Ammon's horn (tissue), 1 donor: ENCODE data around the gene CPA1.

Experiments
- DNase-seq: peaks from one replicate; pipeline ENCODE4 v3.0.0-alpha.2; 2016; ENCODE audit warnings: low spot score

The CPA1 gene

GRCh38 chr7:130394421-130395195 is 14.3 kb downstream of the CPA1 start:
- DNase-seq = no peak

DNA sequence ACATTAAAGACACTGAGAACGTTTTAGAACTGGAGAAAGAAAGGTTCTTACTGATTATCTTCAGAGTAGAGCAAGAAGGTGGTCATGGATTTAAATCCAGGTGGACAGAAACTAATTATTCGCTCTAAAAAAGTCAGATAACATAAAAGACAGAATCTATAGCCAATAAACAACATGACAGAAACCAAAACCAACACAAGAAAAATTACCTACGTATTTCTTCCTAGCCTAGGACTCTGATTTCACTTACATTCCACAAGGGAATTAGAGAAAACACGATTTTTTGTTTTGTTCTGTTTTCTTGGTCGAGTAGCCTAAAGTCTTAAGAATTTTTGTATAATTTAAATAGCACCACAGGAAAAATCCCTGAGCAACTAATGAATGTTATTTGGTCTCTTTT is 15.1 kb downstream of the CPA1 start:
- DNase-seq = no peak

DNA sequence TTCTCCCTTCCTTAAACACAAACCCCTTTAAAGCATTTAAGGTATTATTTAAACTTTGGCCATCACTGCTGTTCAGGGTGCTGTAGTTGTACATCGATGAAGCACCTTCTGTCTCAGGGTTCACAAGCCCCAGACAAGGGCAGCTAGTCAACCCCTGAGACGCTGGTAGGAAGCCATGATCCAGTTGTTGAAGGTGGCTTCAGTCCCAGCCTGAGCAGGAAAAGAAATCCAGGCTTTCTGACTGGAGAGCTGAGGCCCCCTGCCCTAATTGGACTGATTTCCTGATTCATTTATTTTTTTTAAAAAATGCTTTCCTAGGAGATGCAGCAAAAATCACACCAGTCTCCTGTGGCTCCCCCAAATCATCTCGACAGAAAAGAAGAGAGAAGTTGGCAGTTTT is 15.8 kb downstream of the CPA1 start:
- no peak for DNase-seq

- no peak for DNase-seq
These were observed 16.9 kb downstream of the CPA1 start for GRCh38 chr7:130397051-130397757.

DNA sequence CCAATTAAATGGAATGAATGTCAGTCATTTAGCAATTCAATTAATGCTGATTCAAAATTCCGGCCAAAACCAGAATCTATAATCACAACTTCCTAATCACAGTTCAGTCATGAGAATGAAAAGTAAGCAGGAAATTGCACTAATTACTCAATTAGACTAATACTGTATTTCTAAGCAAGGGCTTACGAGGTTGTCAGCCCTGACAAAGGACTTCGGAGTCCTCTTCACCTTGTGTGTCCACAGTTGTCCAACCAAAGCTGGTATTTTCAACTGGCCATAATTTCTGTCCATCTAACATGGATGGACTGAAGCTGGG is 17.4 kb downstream of the CPA1 start:
- no peak for DNase-seq

GRCh38 chr7:130398526-130399090 is 18.3 kb downstream of the CPA1 start:
- no peak for DNase-seq

- no peak for DNase-seq
These were observed 19.9 kb downstream of the CPA1 start for GRCh38 chr7:130400120-130400572.

DNA sequence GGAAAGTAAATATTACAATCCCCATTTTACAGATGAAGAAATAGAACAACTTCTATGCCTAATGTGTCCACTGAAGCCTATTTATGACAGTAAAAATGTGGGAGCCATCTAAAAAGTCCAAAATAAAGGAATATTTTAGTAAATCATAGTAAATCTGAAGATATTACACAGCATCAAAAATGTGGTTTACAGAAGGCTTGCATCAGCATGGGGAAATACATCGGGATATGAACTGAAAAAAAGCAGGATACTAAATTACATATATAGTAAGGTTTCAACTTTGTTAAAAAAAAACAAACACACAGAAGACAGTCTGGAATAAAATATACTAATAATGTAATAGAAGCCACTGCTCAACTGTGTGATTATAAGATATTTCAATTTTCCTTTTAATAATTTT is 20.8 kb downstream of the CPA1 start:
- DNase-seq = no peak

DNA sequence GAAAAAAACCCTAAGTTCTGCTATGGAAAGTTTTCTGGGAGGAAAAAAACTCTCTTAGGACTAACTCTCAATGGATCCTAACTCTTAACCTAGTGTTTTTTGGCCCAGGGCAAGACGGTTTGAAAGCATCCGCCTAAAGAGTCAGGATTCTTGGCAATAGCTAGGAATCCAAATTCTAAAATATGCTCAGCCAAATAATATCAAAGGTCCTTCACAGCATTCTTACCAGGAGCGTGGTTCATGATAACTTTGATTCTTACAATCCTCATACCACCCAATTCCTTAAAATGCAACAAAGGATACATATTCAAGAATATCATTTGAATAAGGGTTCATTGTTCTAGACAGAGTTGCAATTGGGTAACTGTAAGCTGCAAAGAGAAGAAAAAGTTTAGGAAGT is 21.3 kb downstream of the CPA1 start:
- DNase-seq = no peak

GRCh38 chr7:130405003-130405402 is 24.7 kb downstream of the CPA1 start:
- DNase-seq = no peak

DNA sequence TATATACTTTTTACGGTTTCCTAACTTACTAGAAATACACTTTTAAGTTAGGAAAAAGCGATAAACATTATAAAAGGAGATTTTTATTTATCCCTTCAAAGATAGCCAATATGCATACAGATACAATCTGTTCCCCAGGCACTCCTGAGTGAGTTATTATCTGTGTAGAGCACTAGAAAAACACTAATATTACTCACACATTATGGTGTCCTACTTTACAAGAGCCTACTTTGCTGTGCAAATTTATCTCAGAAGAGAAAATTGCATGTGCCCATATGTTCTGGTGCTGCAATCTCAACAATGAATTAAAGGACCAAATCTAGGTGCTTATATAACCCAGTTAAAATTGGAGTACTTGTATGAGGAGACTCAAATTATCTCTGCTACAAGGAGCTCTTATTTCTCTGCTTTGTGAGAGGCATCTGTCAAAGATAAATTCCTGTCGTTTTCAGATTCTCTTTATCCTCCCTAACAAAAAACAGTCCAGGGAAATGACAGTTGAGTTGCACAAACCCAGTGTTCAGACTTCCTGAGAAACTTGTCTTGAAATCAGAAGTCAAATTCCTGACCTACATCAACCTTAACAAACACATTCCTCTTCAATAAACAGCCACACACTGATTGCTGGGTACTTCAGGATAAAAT is 28.9 kb downstream of the CPA1 start:
- no peak for DNase-seq

- no peak for DNase-seq
These were observed 29.4 kb downstream of the CPA1 start for GRCh38 chr7:130409712-130410072.

DNA sequence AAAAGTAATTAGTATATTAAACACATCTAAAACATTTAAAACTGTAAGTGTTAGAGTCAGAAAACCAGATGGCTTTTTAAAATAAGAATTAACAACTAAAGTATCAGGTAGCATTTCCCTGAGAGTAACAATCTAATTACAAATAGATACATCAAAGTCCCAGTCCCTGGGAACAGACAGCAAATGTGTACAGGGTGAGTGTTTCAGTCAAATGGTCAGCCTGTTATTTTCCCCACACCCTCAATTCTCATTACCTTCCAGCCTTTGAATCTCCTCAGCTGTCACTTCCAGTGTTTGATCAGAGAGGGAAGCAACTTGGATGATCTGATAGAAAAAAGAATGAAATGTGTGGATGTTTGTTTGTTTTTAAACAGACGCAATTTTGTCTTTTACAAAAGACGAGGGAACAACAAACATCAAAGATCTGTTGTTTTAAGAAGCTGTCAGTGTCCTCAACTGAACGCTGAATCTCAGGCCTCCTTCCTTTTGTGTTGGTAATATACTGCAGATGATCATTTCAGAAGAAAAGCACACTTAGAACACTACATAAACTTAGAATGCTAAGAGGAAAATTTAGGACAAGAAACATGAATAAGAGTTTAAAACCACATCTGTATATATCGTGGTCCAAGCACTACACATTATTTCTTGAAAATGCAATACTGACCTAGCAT is 30.7 kb downstream of the CPA1 start:
- DNase-seq = no peak

DNA sequence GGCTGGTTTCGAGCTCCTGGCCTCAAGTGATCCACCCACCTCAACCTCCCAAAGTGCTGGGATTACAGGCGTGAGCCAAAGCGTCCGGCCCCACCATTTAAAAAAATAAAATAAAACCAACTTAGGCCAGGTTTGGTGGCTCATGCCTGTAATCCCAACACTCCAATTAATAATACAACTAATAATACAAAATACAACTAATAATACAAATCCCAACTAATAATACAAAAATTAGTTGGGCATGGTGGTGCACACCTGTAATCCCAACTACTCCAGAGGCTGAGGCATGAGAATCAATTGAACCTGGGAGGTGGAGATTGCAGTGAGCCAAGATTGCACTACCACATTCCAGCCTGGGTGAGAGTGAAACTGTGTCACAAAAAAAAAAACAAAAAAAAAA is 32.9 kb downstream of the CPA1 start:
- DNase-seq = no peak

- DNase-seq = no peak
These were observed 34.7 kb downstream of the CPA1 start for GRCh38 chr7:130415006-130415405.

DNA sequence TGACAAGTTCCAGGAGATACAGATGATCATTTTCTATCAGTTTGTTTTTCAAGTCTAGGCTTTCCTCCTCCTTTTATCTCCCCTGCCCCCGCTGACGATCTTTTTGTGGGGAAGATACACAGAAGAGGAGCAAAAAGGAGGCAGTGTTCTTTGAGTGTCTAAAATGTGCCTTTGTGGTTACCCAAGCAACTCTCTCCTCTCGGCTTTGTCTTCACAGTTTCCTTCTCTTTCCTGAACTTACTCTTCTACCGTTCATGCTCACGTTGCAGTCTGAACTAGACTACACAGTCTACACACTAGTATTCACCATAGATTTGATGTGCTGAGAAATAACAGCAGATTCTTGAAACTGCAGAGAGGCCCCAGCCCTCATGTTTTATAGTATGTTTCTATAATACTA is 36.9 kb downstream of the CPA1 start:
- no peak for DNase-seq

- no peak for DNase-seq
These were observed 38.0 kb downstream of the CPA1 start for GRCh38 chr7:130418306-130418705.

DNA sequence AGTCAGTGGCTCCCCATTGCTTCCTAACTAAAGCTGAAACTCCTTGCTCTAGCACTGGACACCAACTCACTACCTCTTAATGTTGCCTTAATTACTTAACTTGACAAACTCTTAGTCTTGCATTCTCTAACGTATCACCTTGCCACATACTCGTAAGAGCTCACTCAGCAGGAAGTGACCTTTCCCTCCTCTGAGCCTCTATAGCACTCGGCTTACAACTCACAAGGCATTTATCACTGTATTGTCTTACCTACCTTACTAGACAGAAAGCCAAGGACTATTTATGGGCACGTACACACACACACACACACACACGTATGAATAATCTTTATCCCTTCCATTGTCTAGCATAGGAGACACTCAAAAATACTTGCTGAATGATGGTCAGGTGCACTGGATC is 39.4 kb downstream of the CPA1 start:
- no peak for DNase-seq

- DNase-seq = no peak
These were observed 40.8 kb downstream of the CPA1 start for GRCh38 chr7:130420943-130421578.

DNA sequence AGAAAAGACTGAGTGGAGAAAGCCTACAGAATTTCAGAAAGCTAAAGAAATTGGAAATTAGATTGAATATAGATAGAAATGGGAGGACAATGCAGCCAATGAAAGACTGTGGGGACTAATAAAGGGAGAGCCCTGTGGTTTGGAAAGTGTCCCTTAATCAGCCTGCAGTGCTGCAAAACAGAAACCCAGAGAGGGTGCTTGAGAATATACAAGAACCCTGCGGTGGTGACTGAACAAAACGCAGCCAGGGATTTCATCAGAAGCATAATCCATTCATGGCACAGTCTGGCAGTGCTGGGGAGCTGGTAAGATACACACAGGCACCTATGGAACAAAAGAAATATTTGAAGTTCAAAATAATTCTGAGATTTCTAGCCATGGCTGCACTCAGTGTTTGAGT is 41.4 kb downstream of the CPA1 start:
- DNase-seq = peak; percentile 56

DNA sequence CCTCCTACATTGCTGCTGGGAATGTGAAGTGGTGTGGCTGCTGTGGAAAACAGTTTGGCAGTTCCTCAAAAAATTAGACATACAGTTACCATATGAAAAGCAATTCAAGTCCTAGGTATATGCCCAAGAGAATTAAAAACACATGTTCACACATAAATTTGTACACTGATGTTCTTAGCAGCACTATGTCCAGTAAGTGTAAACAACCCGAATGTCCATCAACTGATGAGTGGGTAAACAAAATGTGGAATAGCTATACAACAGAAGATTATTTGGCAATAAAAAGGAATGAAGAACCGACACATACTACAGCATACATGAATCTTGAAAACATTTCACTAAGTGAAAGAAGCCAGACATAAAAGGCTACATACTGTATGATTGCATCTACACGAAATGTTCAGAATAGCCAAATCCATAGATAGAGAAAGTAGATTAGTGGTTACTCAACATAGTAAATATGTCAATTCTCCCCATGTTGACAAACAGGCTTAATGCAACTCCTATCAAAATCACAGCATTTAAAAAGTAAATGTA is 43.3 kb downstream of the CPA1 start:
- no peak for DNase-seq

DNA sequence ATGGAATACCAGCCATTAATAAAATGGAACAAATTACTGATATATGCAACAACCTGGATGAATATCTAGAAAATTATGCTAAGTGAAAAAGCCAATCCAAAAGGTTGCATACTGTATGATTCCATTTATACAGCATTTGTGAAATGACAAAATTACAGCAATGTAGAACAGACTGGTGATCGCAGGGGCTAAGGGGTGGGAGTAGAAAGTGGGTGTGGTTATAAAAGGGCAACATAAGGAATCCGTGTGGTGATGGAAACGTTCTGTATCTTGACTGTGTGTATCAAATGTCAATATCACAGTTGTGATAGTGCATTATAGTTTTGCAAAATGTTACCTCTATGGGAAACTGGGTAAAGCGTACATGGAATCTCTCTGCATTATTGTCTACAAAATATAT is 45.5 kb downstream of the CPA1 start:
- no peak for DNase-seq
